NAMALWA (cell line): ENCODE data around the gene SYT1.

ENCODE experiments used
- DNase-seq: peaks from one replicate; pipeline ENCODE4 v3.0.0-alpha.2; 2015; ENCODE audit warnings: low spot score

The SYT1 gene

GRCh38 chr12:79223210-79223609, 358.6 kb downstream of the SYT1 start:
- DNase-seq: no peak

GRCh38 chr12:79223761-79224160, 359.2 kb downstream of the SYT1 start:
- DNase-seq: no peak

- no peak for DNase-seq
Observed at GRCh38 chr12:79227091-79227490, 362.5 kb downstream of the SYT1 start.

- no peak for DNase-seq
Observed at GRCh38 chr12:79227646-79228045, 363.1 kb downstream of the SYT1 start.

GRCh38 chr12:79233341-79233781, 368.8 kb downstream of the SYT1 start:
- DNase-seq: no peak

- no peak for DNase-seq
Observed at GRCh38 chr12:79236920-79237319, 372.3 kb downstream of the SYT1 start.

- DNase-seq: no peak
Observed at GRCh38 chr12:79238246-79238645, 373.7 kb downstream of the SYT1 start.

- DNase-seq: no peak
Observed at GRCh38 chr12:79247494-79247893, 382.9 kb downstream of the SYT1 start.

- no peak for DNase-seq
Observed at GRCh38 chr12:79250186-79250585, 385.6 kb downstream of the SYT1 start.

- no peak for DNase-seq
Observed at GRCh38 chr12:79250960-79251755, 386.6 kb downstream of the SYT1 start.

- no peak for DNase-seq
Observed at GRCh38 chr12:79252358-79253075, 387.9 kb downstream of the SYT1 start.

GRCh38 chr12:79255288-79255687, 390.7 kb downstream of the SYT1 start:
- DNase-seq: no peak

- no peak for DNase-seq
Observed at GRCh38 chr12:79260923-79261322, 396.3 kb downstream of the SYT1 start.

GRCh38 chr12:79262938-79263337, 398.4 kb downstream of the SYT1 start:
- no peak for DNase-seq

GRCh38 chr12:79266343-79267144, 402.0 kb downstream of the SYT1 start:
- DNase-seq: no peak

- DNase-seq: no peak
Observed at GRCh38 chr12:79267580-79267979, 403.0 kb downstream of the SYT1 start.

GRCh38 chr12:79274501-79275064, 410.0 kb downstream of the SYT1 start:
- DNase-seq: no peak

GRCh38 chr12:79275631-79276030, 411.1 kb downstream of the SYT1 start:
- no peak for DNase-seq

GRCh38 chr12:79283364-79283763, 418.8 kb downstream of the SYT1 start:
- no peak for DNase-seq

- no peak for DNase-seq
Observed at GRCh38 chr12:79288911-79289310, 424.3 kb downstream of the SYT1 start.

- no peak for DNase-seq
Observed at GRCh38 chr12:79291711-79292110, 427.1 kb downstream of the SYT1 start.

- no peak for DNase-seq
Observed at GRCh38 chr12:79294590-79294989, 430.0 kb downstream of the SYT1 start.
